ENCODE data around the gene ZMYM2.

DNA sequence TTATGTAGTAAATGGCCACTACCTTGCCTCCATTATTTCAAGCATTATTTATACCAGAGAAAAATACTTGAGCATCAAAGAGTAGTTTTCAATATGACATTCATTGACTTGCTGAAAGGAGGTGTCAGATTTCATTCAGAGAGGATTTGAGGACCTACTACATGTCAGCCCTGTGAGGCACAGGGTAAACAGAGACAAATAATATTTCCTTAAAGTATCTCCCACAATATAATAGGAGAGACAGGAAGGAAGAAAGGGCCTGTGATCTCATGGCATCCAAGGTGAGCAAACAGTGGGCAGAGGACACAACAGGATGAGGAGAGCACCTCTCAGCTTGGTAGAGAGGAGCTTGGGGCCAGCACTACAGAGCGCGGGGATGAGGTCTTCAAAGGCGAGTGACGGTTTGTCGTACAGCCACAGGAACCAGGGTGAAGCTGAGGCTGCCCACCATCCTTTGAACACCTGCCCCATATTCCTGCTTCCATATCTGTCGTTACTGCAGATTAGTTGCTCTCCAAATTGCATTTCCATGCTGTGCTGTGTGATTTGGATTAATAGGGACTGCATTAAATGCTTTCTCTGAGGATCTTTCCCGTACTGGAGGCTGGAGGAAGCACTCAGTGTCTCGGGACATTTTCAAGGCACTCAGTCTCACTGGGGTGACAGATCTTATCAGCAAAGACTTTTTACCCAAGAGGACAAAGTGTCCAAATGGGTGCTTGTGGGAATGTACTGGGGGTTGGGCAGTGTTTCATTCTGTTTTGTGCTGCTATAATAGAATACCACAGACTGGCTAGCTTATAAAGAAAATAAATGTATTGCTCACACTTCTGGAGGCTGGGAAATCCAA lies 143.2 kb downstream of the ZMYM2 start:
- TF ChIP-seq EZH2 (IDR thresholded peaks at IDR 0.05; ENCODE audit: borderline replicate concordance, low read depth, low read length, poor library complexity, severe bottlenecking) = no peak
- TF ChIP-seq, protein P1, sequence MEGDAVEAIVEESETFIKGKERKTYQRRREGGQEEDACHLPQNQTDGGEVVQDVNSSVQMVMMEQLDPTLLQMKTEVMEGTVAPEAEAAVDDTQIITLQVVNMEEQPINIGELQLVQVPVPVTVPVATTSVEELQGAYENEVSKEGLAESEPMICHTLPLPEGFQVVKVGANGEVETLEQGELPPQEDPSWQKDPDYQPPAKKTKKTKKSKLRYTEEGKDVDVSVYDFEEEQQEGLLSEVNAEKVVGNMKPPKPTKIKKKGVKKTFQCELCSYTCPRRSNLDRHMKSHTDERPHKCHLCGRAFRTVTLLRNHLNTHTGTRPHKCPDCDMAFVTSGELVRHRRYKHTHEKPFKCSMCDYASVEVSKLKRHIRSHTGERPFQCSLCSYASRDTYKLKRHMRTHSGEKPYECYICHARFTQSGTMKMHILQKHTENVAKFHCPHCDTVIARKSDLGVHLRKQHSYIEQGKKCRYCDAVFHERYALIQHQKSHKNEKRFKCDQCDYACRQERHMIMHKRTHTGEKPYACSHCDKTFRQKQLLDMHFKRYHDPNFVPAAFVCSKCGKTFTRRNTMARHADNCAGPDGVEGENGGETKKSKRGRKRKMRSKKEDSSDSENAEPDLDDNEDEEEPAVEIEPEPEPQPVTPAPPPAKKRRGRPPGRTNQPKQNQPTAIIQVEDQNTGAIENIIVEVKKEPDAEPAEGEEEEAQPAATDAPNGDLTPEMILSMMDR (conservative IDR thresholded peaks at IDR 0.05; ENCODE audit: low read depth, low read length) = no peak

Measured in A673 (cell line).